ENCODE results near the gene CFAP91.
"Not testable (repeated sequence)": the region's sequence is repeated elsewhere in the genome, so short reads cannot be mapped to it uniquely, and the experiment has no call there.

Gene CFAP91

GRCh38 chr3:119677641-119677934 is 25.2 kb upstream of the CFAP91 start:
- DNase-seq (ENCODE audit: low spot score) = no peak

DNA sequence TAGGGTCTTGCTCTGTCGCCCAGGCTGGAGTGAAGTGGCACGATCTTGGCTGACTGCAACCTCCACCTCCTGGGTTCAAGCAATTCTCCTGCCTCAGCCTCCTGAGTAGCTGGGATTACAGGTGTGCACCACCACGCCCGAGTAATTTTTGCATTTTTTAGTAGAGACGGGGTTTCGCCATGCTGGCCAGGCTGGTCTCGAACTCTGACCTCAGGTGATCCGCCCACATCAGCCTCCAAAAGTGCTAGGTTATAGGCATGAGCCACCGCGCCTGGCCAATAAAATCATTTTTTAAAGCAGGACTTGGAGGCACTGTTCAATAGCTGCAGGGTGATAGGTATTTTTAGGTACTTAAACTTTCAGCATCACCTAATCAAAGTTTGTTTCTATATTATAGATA is 24.6 kb upstream of the CFAP91 start:
- not testable (repeated sequence) for DNase-seq (ENCODE audit: low spot score)

GRCh38 chr3:119679874-119680273 is 22.9 kb upstream of the CFAP91 start:
- no peak for DNase-seq (ENCODE audit: low spot score)

- DNase-seq (ENCODE audit: low spot score) = peak; percentile 45
These were observed 21.5 kb upstream of the CFAP91 start for GRCh38 chr3:119681279-119681678.

DNA sequence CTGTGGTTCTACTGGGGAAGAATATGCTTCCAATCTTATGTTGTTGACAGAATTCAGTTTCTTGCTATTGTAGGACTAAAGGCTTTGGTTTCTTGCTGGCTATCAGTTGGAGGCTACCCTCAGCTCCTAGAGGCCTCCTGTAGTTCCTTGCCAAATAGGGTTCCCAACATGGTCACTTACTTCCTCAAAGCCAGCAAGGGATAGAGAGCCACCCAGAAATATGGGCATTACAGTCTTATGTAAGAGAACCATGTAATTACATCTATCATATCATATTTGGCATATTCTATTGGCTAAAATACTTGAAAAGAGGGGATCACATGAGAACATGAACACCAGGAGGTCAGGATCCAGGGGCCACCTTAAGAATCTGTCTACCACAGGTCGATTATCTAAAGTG is 19.4 kb upstream of the CFAP91 start:
- no peak for DNase-seq (ENCODE audit: low spot score)

DNA sequence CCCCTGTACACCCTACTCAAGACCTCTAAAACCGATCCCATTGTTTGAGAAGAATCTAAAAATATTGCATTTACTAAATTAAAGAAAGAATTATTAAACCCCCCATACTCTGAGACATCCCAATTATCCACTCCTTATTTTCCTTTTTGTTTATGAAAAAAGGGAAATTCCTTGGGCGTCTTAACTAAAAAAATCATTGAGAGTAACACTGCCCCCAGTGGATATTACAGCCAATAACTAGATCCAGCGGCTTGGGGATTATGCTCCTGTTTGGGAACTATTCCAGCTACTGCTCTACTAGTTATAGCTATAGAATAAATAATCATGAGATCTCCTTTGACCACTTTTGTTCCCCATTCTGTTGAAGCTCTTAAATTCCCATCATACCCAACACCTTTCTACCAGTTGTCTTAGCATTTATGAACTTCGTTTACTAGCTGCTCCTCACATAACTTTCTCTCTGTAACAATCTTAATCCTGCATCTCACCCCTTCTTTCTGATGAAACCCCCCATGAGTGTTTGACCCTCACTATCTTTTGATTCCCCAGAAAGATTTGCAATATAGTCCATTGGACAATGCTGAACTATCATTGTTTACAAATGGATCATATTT is 12.7 kb upstream of the CFAP91 start:
- DNase-seq (ENCODE audit: low spot score) = no peak

DNA sequence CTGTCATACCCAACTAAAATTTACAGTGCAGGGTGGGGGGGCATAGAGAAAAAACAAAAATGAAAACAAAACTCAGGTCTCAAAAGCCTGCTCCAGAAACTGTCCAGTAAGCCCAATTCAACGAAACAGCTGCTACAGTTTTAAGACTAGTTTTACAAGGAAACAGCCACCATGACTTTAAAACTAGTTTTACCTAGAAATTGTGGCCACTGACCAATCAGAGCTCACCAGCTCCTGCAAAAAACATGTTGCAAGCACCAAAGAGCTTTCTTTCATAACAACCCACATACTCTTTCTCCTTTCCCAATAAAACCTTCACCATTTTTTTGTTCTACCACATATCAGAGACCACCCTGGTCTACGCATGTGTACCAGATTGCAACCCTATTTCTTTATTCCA is 7.3 kb upstream of the CFAP91 start:
- no peak for DNase-seq (ENCODE audit: low spot score)

- DNase-seq (ENCODE audit: low spot score) = no peak
These were observed 5.4 kb upstream of the CFAP91 start for GRCh38 chr3:119697394-119697793.

- DNase-seq (ENCODE audit: low spot score) = peak; percentile 36
These were observed 2.4 kb upstream of the CFAP91 start for GRCh38 chr3:119700269-119700919.

DNA sequence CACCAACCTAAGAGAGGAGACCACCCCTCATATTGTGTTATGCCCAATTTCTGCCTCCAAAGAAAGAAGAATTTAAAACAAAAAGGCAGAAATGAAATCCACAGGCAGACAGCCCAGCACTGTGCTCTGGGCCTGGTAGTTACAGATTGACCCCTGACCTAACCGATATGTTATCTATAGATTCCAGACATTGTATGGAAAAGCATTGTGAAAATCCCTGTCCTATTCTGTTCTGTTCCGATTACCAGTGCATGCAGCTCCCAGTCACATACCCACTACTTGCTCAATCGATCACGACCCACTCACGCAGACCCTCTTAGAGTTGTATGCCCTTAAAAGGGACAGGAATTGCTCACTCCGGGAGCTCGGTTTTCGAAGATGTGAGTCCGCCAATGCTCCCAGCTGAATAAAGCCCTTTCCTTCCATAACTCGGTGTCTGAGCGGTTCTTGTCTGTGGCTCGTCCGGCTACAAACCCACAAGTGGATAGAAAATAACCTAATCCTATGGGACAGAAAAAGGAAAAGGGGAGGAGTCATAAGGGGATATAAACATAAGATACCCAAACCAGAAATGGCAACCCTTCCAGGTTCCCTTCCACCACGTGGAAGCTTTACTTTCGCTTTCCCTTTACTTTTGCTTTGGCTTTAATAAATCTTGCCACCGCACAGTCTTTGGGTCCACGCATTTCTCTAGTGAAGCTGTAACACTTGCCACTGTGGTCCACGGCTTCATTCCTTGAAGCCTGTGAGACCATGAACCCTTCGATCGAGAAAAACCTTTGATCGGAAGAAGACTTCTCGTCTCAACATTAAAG is 1.7 kb upstream of the CFAP91 start:
- DNase-seq (ENCODE audit: low spot score) = no peak

GRCh38 chr3:119703820-119704531 is 1.2 kb downstream of the CFAP91 start:
- DNase-seq (ENCODE audit: low spot score) = no peak

- no peak for DNase-seq (ENCODE audit: low spot score)
These were observed 12.3 kb downstream of the CFAP91 start for GRCh38 chr3:119715105-119715504.

DNA sequence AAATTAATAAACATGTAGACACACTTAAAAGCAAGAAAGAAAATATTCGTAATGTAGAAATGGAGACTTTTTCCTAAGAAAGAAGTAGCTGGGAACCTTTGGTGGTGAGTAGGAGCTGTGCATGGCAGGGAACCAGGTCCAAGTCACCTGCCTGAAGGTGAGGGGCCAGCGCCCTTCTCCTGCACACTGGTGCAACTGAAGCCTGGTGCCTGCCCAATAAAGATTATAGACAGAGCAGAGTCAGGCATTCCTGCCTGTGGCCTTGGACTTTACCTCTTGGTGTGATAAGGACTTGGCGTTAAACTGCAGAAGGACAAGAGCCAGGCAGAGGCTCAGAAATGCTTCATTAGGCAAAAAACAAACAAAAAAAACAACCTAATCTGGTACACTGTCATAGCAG is 14.2 kb downstream of the CFAP91 start:
- DNase-seq (ENCODE audit: low spot score) = no peak

DNA sequence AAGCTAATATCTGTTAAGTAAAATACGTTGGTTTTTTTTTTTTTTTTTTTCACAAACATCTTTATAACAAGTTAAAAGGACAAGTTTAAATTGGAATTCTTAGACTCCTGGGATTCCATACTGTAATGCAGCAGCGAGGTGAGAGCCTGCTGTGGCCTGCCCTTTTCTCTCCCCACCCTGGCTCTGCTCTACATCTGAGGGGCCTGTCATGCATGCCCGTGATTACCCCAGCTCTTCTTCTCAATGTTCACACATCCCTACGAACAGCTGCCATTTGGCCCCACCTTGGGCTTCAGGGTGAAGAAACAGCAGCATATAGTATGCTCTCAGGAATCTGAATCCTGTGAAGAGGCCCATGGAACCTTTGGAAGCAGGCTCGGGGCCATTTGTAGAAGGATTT is 14.7 kb downstream of the CFAP91 start:
- DNase-seq (ENCODE audit: low spot score) = no peak

- no peak for DNase-seq (ENCODE audit: low spot score)
These were observed 20.2 kb downstream of the CFAP91 start for GRCh38 chr3:119723022-119723421.

- DNase-seq (ENCODE audit: low spot score) = no peak
These were observed 24.1 kb downstream of the CFAP91 start for GRCh38 chr3:119726909-119727308.

- no peak for DNase-seq (ENCODE audit: low spot score)
These were observed 27.2 kb downstream of the CFAP91 start for GRCh38 chr3:119729996-119730395.

GRCh38 chr3:119731560-119732343 is 28.9 kb downstream of the CFAP91 start:
- peak; percentile 60 for DNase-seq (ENCODE audit: low spot score)

- no peak for DNase-seq (ENCODE audit: low spot score)
These were observed 31.0 kb downstream of the CFAP91 start for GRCh38 chr3:119733812-119734211.

GRCh38 chr3:119738741-119739140 is 35.9 kb downstream of the CFAP91 start:
- no peak for DNase-seq (ENCODE audit: low spot score)

DNA sequence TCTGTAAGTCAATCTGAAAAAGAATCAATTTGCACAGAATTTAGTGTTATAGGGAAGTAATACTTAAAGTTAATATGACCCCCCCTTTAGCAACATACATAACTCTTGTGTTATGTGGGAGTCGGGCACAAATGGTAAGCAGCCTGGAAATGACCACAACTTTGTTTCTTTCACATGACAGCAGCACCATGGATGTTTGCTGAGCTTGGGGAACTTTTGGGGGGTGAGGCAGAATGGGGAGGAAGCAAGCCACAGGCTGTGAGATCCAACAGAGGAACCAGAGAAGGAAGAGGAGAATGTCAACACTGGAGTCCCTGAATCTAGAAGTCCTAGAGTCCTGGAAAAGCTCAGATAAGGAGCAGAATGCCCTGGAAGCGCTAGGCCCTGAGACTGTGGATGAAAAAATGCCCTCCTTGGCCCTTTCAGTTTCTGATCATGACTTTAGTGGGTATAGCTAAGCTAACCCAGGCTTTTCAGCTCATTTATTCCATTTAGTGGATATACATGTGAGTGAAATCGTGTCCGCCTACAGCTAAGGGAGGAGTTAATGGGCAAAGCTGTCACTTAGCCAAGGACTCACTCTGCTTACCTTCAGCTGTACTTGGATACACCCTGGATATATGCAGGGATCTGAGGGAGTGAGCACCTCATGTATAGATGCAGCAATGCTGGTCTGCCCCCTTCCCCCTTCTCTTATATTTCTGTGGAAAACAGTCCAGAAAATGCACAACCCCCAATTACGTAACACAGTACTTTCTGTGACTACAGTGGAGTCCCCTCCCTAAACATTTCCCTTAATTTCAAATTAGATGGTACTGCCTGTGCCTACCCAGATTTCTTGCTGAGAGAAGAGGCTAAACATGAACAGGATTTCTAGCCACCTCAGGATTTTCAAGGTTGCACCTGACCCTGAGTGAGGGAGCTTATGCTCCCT is 39.1 kb downstream of the CFAP91 start:
- DNase-seq (ENCODE audit: low spot score) = no peak

Measured in kidney capillary endothelial cell (primary cell).